Neural cell (in vitro differentiated cells): ENCODE data around the gene PLEKHM1.

ENCODE experiments used
- EP300 ChIP-seq: fragments of 450-650 bp; conservative IDR thresholded peaks from 2 replicates; pipeline ENCODE4 v1.6.1; 2014; ENCODE audit warnings: antibody characterized with exemption, mild to moderate bottlenecking, moderate library complexity; ENCODE audit not compliant: poor library complexity, severe bottlenecking
- EZH2 ChIP-seq: fragments of 200-600, 300-800 bp; shearing (Covaris generic), sonication (generic); IDR thresholded peaks from 2 replicates; pipeline ENCODE4 v1.6.1; 2014; ENCODE audit warnings: antibody characterized with exemption, low read length, borderline replicate concordance, mild to moderate bottlenecking; ENCODE audit not compliant: insufficient read depth, poor library complexity, severe bottlenecking
- MXI1 ChIP-seq: fragments of 450-650 bp; conservative IDR thresholded peaks from 2 replicates; pipeline ENCODE4 v1.6.1; 2014; ENCODE audit warnings: antibody characterized with exemption, mild to moderate bottlenecking; ENCODE audit not compliant: poor library complexity, severe bottlenecking
- POLR2AphosphoS5 ChIP-seq: IDR thresholded peaks from 2 replicates; pipeline ENCODE4 v1.6.1; 2012
- SMC3 ChIP-seq: fragments of 450-650 bp; conservative IDR thresholded peaks from 2 replicates; pipeline ENCODE4 v1.6.1; 2014; ENCODE audit warnings: antibody characterized with exemption, mild to moderate bottlenecking, moderate library complexity; ENCODE audit not compliant: poor library complexity
- TAF1 ChIP-seq: IDR thresholded peaks from 2 replicates; pipeline ENCODE4 v1.6.1; 2012; ENCODE audit warnings: low read depth
- TF ChIP-seq, protein P1 (sequence below): fragments of 450-650 bp; IDR thresholded peaks from 2 replicates; pipeline ENCODE4 v1.5.1; 2014; ENCODE audit warnings: antibody characterized with exemption, mild to moderate bottlenecking, moderate library complexity; ENCODE audit not compliant: poor library complexity, severe bottlenecking
- TF ChIP-seq, protein P2 (sequence below): IDR thresholded peaks from 2 replicates; pipeline ENCODE4 v1.6.1; 2012; ENCODE audit warnings: borderline replicate concordance

DNA sequence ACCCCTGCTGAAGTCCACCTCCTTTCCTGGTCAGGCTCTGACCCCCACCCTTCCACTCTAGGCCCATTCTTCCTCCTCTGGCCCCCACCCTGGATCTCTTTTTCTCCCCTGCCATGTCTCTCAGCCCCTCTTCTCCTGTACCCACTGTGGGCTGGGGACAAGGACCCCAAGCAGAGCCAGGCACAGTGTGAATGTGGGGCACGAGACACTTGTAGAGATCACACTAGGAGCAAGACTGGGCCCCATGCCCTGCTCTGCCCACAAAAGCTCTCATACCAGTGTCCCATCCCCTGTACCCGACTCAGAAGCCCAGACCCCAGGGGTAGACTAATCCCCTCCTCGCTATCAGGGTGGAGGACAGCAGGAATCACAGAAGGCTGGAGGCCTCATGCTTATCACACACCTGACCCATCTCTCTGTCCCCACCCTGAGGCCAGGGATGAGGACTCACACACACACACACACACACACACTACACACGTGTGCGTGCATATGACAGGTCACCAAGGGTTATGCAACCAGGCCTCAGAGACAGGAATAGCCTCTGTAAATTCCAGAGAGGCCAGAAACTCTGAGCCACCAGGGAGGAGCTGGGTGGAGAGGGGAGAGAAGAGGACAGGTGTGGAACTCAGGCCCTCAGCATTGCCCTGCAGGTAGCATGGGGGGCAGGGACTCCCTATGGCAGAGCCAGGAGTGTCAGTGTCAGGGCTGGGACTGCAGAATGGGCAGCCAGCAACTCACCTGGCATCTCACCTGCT is 79.0 kb downstream of the PLEKHM1 start:
- TF ChIP-seq EP300 (no peak), TAF1 (no peak), EZH2 (no peak), POLR2AphosphoS5 (no peak), SMC3 (no peak), MXI1 (no peak)
- TF ChIP-seq, protein P1, sequence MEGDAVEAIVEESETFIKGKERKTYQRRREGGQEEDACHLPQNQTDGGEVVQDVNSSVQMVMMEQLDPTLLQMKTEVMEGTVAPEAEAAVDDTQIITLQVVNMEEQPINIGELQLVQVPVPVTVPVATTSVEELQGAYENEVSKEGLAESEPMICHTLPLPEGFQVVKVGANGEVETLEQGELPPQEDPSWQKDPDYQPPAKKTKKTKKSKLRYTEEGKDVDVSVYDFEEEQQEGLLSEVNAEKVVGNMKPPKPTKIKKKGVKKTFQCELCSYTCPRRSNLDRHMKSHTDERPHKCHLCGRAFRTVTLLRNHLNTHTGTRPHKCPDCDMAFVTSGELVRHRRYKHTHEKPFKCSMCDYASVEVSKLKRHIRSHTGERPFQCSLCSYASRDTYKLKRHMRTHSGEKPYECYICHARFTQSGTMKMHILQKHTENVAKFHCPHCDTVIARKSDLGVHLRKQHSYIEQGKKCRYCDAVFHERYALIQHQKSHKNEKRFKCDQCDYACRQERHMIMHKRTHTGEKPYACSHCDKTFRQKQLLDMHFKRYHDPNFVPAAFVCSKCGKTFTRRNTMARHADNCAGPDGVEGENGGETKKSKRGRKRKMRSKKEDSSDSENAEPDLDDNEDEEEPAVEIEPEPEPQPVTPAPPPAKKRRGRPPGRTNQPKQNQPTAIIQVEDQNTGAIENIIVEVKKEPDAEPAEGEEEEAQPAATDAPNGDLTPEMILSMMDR, result no peak
- TF ChIP-seq, protein P2, sequence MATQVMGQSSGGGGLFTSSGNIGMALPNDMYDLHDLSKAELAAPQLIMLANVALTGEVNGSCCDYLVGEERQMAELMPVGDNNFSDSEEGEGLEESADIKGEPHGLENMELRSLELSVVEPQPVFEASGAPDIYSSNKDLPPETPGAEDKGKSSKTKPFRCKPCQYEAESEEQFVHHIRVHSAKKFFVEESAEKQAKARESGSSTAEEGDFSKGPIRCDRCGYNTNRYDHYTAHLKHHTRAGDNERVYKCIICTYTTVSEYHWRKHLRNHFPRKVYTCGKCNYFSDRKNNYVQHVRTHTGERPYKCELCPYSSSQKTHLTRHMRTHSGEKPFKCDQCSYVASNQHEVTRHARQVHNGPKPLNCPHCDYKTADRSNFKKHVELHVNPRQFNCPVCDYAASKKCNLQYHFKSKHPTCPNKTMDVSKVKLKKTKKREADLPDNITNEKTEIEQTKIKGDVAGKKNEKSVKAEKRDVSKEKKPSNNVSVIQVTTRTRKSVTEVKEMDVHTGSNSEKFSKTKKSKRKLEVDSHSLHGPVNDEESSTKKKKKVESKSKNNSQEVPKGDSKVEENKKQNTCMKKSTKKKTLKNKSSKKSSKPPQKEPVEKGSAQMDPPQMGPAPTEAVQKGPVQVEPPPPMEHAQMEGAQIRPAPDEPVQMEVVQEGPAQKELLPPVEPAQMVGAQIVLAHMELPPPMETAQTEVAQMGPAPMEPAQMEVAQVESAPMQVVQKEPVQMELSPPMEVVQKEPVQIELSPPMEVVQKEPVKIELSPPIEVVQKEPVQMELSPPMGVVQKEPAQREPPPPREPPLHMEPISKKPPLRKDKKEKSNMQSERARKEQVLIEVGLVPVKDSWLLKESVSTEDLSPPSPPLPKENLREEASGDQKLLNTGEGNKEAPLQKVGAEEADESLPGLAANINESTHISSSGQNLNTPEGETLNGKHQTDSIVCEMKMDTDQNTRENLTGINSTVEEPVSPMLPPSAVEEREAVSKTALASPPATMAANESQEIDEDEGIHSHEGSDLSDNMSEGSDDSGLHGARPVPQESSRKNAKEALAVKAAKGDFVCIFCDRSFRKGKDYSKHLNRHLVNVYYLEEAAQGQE, result no peak
